ENCODE measurements around the gene MKS1. TPM values are rescaled to one million over a fixed set of nuclear protein-coding genes. Genes with fewer than 3 reads are reported as not detected.

The MKS1 gene
- polyA plus RNA-seq, 1 donor from 2014 or later = 32.9 TPM

DNA sequence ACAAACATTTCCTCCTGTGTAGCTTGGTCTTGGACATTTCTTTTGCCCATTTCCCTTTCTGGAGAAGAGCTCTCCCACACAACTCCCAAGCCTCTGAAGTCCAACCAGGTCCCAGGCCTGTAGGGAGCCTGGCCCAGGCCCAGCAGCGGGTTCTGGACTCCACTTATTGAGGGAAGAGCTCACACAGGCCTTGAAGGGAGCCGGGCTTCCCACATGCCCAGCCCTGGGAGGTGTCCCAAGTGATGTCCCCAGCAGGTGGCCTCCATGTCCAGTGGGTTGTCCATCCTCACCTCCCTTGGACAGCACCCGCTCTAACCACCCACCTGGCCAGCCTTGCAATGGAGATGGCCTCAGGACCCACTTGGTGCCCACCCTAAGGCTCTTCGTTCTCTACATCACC lies 32.5 kb downstream of the MKS1 start:
- no peaks in the 10 kb centered on the region for H3F3A ChIP-seq (ENCODE audit: insufficient read depth, low read length, poor library complexity, severe bottlenecking)
- no peaks in the 10 kb centered on the region for H3K79me2 ChIP-seq (replicated peaks; ENCODE audit: insufficient read depth, low read length)
- no peak for TF ChIP-seq RAD21 (conservative IDR thresholded peaks at IDR 0.05)
- no peak for TF ChIP-seq TAF1 (IDR thresholded peaks at IDR 0.05; ENCODE audit: low read depth)
- TF ChIP-seq, protein P1, sequence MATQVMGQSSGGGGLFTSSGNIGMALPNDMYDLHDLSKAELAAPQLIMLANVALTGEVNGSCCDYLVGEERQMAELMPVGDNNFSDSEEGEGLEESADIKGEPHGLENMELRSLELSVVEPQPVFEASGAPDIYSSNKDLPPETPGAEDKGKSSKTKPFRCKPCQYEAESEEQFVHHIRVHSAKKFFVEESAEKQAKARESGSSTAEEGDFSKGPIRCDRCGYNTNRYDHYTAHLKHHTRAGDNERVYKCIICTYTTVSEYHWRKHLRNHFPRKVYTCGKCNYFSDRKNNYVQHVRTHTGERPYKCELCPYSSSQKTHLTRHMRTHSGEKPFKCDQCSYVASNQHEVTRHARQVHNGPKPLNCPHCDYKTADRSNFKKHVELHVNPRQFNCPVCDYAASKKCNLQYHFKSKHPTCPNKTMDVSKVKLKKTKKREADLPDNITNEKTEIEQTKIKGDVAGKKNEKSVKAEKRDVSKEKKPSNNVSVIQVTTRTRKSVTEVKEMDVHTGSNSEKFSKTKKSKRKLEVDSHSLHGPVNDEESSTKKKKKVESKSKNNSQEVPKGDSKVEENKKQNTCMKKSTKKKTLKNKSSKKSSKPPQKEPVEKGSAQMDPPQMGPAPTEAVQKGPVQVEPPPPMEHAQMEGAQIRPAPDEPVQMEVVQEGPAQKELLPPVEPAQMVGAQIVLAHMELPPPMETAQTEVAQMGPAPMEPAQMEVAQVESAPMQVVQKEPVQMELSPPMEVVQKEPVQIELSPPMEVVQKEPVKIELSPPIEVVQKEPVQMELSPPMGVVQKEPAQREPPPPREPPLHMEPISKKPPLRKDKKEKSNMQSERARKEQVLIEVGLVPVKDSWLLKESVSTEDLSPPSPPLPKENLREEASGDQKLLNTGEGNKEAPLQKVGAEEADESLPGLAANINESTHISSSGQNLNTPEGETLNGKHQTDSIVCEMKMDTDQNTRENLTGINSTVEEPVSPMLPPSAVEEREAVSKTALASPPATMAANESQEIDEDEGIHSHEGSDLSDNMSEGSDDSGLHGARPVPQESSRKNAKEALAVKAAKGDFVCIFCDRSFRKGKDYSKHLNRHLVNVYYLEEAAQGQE (IDR thresholded peaks at IDR 0.05; ENCODE audit: borderline replicate concordance) = no peak
- TF ChIP-seq, protein P2, sequence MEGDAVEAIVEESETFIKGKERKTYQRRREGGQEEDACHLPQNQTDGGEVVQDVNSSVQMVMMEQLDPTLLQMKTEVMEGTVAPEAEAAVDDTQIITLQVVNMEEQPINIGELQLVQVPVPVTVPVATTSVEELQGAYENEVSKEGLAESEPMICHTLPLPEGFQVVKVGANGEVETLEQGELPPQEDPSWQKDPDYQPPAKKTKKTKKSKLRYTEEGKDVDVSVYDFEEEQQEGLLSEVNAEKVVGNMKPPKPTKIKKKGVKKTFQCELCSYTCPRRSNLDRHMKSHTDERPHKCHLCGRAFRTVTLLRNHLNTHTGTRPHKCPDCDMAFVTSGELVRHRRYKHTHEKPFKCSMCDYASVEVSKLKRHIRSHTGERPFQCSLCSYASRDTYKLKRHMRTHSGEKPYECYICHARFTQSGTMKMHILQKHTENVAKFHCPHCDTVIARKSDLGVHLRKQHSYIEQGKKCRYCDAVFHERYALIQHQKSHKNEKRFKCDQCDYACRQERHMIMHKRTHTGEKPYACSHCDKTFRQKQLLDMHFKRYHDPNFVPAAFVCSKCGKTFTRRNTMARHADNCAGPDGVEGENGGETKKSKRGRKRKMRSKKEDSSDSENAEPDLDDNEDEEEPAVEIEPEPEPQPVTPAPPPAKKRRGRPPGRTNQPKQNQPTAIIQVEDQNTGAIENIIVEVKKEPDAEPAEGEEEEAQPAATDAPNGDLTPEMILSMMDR (IDR thresholded peaks at IDR 0.05; ENCODE audit: poor library complexity, severe bottlenecking) = no peak
- no peak for TF ChIP-seq EZH2 (IDR thresholded peaks at IDR 0.05; ENCODE audit: borderline replicate concordance, insufficient read depth, low read length, poor library complexity, severe bottlenecking)
- TF ChIP-seq SMC3 (conservative IDR thresholded peaks at IDR 0.05; ENCODE audit: poor library complexity) = no peak
- no peak for TF ChIP-seq POLR2AphosphoS5 (IDR thresholded peaks at IDR 0.05)
- no peak for TF ChIP-seq MXI1 (conservative IDR thresholded peaks at IDR 0.05; ENCODE audit: poor library complexity, severe bottlenecking)
- no peak for TF ChIP-seq EP300 (conservative IDR thresholded peaks at IDR 0.05; ENCODE audit: poor library complexity, severe bottlenecking)
- no peak overlapping the region for H3K4me2 ChIP-seq (ENCODE audit: low read length)
- H3K27me3 ChIP-seq (ENCODE audit: insufficient read depth, low read depth, low read length) = no peaks in the 10 kb centered on the region
- H2AFZ ChIP-seq (ENCODE audit: low read depth, low read length) = no peak overlapping the region
- H4K20me1 ChIP-seq (ENCODE audit: insufficient read depth) = no peaks in the 10 kb centered on the region
- no peaks in the 10 kb centered on the region for H3K9me2 ChIP-seq (ENCODE audit: insufficient read depth, low read length)
- H3K36me3 ChIP-seq (ENCODE audit: insufficient read depth, low read length) = no peaks in the 10 kb centered on the region
- no peak overlapping the region for H3K4me3 ChIP-seq (ENCODE audit: low read length)
- H3K9me3 ChIP-seq (ENCODE audit: low read length) = no peaks in the 10 kb centered on the region
- no peak overlapping the region for H3K27ac ChIP-seq (ENCODE audit: low read length)
- H3K9ac ChIP-seq (ENCODE audit: low read length) = no peak overlapping the region

DNA sequence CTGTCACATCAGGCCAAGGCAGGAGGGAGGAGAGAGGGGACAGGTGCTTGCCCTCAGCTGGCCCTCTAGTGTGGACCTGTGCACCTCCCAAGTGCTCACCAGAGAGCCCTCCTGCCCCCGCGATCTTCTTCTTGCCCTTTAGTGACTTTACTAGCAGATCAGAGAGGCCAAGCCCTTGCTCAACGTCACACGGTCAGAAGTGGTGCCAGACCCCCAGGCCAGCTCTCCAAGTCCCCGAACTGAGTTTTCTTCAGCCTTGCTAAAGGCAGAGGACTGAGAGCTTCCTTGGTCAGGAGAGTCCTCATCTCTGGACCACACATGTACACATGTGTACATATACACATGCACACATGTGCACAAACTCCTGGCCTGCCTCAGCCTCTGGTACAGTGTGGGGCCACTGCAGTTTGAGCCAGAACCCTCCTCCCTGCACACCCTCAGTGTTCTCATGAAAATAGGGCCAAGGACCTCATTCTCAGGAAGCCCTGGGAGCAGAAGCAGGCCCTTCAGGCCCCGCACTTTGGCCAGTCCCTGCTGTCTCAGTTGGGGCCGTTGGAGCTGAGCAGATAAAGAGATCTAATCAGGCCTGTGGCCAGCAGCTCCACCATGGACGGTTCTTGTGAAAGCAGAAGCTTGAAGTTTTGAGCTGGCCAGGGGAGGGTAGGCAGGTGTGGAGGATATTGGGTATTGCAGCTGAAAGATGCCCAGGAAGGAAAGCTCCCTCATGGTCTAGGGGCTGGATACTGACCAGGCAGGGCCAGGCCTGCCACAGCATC lies 33.9 kb downstream of the MKS1 start:
- Histone ChIP-seq H3K9ac (ENCODE audit: low read length) (no peak overlapping the region), H3F3A (ENCODE audit: insufficient read depth, low read length, poor library complexity, severe bottlenecking) (no peaks in the 10 kb centered on the region), H4K20me1 (ENCODE audit: insufficient read depth) (no peaks in the 10 kb centered on the region), H3K27me3 (ENCODE audit: insufficient read depth, low read depth, low read length) (no peaks in the 10 kb centered on the region), H3K4me2 (ENCODE audit: low read length) (no peak overlapping the region), H3K9me3 (ENCODE audit: low read length) (no peaks in the 10 kb centered on the region), H2AFZ (ENCODE audit: low read depth, low read length) (no peak overlapping the region), H3K27ac (ENCODE audit: low read length) (no peak overlapping the region), H3K36me3 (ENCODE audit: insufficient read depth, low read length) (no peaks in the 10 kb centered on the region), H3K4me3 (ENCODE audit: low read length) (no peak overlapping the region), H3K9me2 (ENCODE audit: insufficient read depth, low read length) (no peaks in the 10 kb centered on the region), H3K79me2 (replicated peaks; ENCODE audit: insufficient read depth, low read length) (no peaks in the 10 kb centered on the region)
- TF ChIP-seq EP300 (conservative IDR thresholded peaks at IDR 0.05; ENCODE audit: poor library complexity, severe bottlenecking) = no peak
